ENCODE data around the gene FOXP1.

FOXP1 gene

GRCh38 chr3:71162221-71162620 lies 421.3 kb downstream of the FOXP1 start:
- TF ChIP-seq CTCF (IDR thresholded peaks at IDR 0.05), result no peak
- Histone ChIP-seq H3K27ac (no peak overlapping the region), H3K4me3 (ENCODE audit: low read depth in 1 of 2, low read length in 1 of 2) (no peak overlapping the region), H3K27me3 (no peaks in the 10 kb centered on the region), H3K4me1 (ENCODE audit: control insufficient read depth in 1 of 2, insufficient read depth in 1 of 2, low read depth in 1 of 2, low read length in 1 of 2) (peaks cover 29 to 35% of the 10 kb centered on the region in 2 experiments), H3K9me3 (no peaks in the 10 kb centered on the region), H3K36me3 (no peaks in the 10 kb centered on the region)

- no peaks in the 10 kb centered on the region for H3K9me3 ChIP-seq
- H3K27me3 ChIP-seq, result no peaks in the 10 kb centered on the region
- TF ChIP-seq CTCF (IDR thresholded peaks at IDR 0.05), result no peak
- H3K4me3 ChIP-seq (ENCODE audit: low read depth in 1 of 2, low read length in 1 of 2), result no peak overlapping the region
- H3K4me1 ChIP-seq (ENCODE audit: control insufficient read depth in 1 of 2, insufficient read depth in 1 of 2, low read depth in 1 of 2, low read length in 1 of 2), result peaks cover 29 to 35% of the 10 kb centered on the region in 2 experiments
- no peaks in the 10 kb centered on the region for H3K36me3 ChIP-seq
- H3K27ac ChIP-seq, result peak overlapping the region; percentile 40
Observed at GRCh38 chr3:71160785-71161546, 422.6 kb downstream of the FOXP1 start.

- no peaks in the 10 kb centered on the region for H3K36me3 ChIP-seq
- no peak overlapping the region for H3K4me3 ChIP-seq (ENCODE audit: low read depth in 1 of 2, low read length in 1 of 2)
- no peaks in the 10 kb centered on the region for H3K9me3 ChIP-seq
- H3K27me3 ChIP-seq, result no peaks in the 10 kb centered on the region
- no peak for TF ChIP-seq CTCF (IDR thresholded peaks at IDR 0.05)
- peaks cover 26 to 28% of the 10 kb centered on the region in 2 experiments for H3K4me1 ChIP-seq (ENCODE audit: control insufficient read depth in 1 of 2, insufficient read depth in 1 of 2, low read depth in 1 of 2, low read length in 1 of 2)
- H3K27ac ChIP-seq, result no peak overlapping the region
Observed at GRCh38 chr3:71156062-71156665, 427.4 kb downstream of the FOXP1 start.

- H3K27me3 ChIP-seq, result no peaks in the 10 kb centered on the region
Observed at GRCh38 chr3:71154846-71155245, 428.7 kb downstream of the FOXP1 start.

GRCh38 chr3:71153713-71154112 lies 429.8 kb downstream of the FOXP1 start:
- Histone ChIP-seq H3K27me3 (no peaks in the 10 kb centered on the region), H3K4me1 (ENCODE audit: control insufficient read depth in 1 of 2, insufficient read depth in 1 of 2, low read depth in 1 of 2, low read length in 1 of 2) (peaks cover 7% of the 10 kb centered on the region in 2 experiments), H3K36me3 (no peaks in the 10 kb centered on the region), H3K4me3 (ENCODE audit: low read depth in 1 of 2, low read length in 1 of 2) (no peak overlapping the region), H3K27ac (no peak overlapping the region), H3K9me3 (no peaks in the 10 kb centered on the region)
- TF ChIP-seq CTCF (IDR thresholded peaks at IDR 0.05), result no peak

More at GRCh38 chr3:71154846-71155245, 428.7 kb downstream of the FOXP1 start:
- H3K27ac ChIP-seq, result no peak overlapping the region
- no peaks in the 10 kb centered on the region for H3K9me3 ChIP-seq
- no peaks in the 10 kb centered on the region for H3K36me3 ChIP-seq
- H3K4me1 ChIP-seq (ENCODE audit: control insufficient read depth in 1 of 2, insufficient read depth in 1 of 2, low read depth in 1 of 2, low read length in 1 of 2), result peaks cover 18% of the 10 kb centered on the region in 2 experiments
- H3K4me3 ChIP-seq (ENCODE audit: low read depth in 1 of 2, low read length in 1 of 2), result no peak overlapping the region
- no peak for TF ChIP-seq CTCF (IDR thresholded peaks at IDR 0.05)
